A172 (cell line): ENCODE results near the gene CADPS. TPM values are rescaled to one million over a fixed set of nuclear protein-coding genes. Genes with fewer than 3 reads are reported as not detected.

Experiments
- DNase-seq: peaks from one replicate; pipeline ENCODE4 v3.0.0-alpha.2; 2015; ENCODE audit warnings: low spot score
- total RNA-seq: library from RNA; depleted of rRNA; stranded (reverse); fragments of >200 nt; shearing (Covaris generic); gene quantifications from 2 replicates; pipeline ENCODE4 v1.2.3, GENCODE V29; 2014

Gene CADPS
- total RNA-seq, 1 experiment from 2014 or later = not detected

DNA sequence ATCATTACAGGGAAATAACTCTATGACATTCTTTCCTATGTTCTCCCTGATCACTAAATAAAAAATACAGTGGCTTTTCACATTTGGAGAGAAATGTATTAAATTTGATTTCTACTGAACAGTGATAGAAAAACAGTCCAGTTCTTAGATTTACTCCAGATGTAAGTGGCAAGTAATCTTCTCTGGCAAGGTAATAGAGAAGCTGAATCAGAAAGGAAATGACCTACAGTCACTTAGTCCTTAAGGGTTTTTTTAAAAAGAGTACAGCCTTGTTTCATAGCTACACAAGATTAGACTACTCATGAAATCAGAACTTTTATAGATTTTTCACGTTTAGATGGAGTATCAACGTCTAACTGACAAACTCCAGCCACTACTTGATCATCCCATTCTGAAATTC, 236.9 kb downstream of the CADPS start:
- no peak for DNase-seq

DNA sequence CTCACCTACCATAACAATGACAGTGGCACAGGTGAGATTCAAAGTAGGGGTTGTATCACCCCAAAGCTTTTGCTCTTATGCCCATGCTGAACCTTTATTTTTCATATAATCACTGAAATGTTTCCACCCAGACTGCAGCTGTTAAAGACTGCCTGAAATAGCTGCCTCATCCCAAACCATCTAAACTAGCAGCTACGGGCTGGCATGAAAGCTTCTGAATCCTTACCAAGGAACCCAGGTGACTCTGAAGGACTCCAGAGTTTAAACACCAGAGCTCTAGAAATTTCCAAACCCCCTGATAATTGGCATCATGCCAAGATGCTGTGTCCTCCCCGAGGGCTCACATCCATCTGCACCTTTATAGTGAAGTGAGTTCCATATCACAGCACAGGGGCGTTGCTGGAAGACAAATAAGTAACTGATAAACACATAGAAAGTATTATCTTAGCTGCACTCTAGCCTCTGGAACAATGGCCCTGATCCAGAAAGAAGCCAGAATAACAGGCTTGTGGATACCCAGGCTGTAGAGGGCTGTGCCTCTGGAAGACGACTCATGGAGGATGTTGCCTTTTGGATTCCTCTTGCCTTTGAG, 238.9 kb downstream of the CADPS start:
- no peak for DNase-seq

DNA sequence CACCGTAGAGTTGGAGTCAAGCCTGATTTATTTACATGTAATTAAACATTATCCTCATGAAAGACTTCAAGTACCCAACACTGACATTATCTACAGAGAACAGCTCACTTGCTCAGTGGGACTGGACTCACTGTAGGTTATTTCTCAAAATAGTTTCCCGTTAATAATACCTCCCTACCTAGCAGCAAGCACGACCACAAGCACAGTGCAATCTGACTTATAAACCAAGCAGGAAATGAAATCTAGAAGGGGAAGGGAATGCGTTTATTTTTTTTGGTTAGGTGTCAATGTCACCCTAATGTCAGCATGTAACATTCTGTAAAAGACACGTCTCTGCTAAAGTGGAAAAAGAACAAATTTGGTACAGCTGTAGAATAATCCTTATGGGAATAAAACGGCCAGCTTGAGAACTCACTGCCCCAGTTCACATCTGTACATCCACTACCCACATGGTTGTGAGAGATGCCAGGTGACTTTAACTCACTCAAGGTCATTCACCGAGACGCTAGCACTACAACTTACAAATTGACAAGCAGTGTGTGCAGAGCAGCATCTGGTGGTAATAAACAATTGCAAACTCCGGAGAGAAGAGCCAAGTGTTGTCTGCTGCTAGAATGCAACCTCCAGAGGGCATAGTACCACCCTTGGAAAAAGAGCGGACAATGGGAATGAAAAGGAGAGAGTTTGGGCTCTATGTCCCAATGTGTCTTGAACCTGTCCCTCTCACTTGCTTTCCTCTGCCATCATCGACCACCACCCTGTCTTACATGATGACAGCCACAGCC, 242.5 kb downstream of the CADPS start:
- DNase-seq = no peak

DNA sequence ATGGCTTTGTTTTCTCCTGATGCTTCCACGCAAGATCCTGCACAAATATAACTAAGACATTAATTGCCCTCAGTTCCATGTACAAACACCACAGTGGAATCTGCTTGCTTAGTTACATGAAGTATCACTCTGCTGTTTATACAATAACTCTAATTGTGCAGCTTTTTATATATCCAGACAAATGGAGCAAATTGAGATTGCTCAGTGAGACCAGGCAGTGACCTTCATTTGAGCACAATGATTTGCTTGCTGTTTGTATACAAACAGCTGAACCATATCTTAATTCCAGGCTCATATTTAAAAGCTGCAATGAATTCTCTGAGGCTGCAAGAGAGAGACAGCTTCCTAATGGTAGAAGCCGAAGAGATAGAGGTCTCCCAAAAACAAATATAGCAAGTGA, 243.7 kb downstream of the CADPS start:
- DNase-seq = no peak

DNA sequence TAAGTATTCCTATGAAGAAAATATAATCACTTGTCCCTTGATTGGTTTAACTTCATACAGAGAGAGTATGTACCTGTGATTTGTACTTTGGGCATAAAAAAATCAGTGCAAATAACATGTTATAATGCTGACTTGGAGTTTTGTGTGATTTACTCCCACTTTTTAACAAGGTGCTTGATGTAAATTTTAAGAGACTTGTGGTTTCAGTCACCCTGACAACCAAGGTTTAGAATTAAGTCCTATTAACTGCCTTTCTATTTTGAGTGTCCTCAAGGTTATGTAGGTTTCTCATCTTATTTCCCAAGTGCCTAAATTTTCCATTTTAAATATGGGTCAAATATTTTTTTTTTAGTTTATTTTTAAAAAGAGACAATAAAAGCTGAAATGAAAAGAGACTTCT, 244.6 kb downstream of the CADPS start:
- no peak for DNase-seq

DNA sequence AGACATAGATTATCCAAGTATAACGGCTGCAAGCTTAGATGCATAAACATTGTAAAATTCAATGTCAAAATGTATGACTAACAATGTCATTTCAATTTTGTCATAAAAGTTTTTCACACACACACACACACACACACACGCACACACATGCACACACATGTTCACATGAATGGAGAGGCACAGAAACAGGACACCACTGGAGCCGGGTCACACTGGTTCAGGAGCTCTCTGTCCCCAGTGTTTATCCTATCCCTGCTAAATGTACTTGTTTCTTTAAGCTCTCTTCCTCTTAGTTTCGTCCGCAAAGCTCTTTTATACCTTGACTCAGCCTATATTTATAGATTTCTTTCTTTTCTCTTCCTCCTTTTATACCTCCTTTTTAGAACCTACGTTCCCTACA, 249.9 kb downstream of the CADPS start:
- no peak for DNase-seq

DNA sequence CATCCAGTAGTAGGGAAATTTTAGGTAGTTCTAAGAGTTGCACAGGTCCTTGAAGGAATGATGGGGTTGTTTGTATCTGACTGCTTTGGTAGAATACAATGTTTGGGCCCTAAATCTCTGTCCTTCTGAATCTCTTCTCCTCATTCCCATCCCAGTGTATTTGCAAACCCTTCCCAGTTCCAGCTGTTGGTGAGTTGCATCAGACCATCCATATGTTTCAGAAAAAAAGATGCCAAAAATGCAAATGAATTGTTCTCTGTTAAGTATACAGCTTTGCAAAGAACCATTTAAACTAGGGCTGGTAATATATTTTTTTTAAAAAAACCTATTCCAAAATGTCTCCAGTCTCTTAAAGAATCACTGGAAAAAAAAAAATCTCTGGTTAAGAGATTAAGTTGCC, 251.0 kb downstream of the CADPS start:
- no peak for DNase-seq

DNA sequence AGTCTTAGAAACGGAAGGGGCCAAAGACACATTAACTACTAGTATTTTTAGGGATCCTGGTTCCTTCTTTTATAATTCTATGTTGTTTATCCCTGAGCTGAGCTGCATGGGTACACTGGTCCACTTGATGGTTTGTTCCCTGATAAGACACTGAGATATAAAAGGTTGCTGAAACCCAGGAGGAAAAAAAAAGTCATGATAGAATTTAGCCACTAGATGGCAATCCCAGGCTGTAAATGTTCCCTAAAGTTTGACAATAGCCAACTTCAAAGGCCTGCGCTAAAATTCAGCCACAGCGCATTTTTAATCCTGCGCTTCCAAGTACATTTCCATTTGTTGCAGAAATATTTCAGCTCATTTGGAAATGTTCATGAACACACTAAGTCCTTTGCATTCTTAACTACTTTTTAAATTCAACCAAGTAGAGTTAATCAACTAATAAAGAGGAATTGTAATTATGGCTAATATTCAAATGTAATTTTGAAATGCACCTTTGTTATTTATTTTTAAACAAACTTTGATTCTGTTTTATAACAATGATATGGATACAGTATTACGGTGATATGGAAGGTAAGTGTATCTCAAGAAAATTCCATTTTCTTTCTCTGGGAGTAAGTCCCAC, 252.6 kb downstream of the CADPS start:
- peak; percentile 49 for DNase-seq

DNA sequence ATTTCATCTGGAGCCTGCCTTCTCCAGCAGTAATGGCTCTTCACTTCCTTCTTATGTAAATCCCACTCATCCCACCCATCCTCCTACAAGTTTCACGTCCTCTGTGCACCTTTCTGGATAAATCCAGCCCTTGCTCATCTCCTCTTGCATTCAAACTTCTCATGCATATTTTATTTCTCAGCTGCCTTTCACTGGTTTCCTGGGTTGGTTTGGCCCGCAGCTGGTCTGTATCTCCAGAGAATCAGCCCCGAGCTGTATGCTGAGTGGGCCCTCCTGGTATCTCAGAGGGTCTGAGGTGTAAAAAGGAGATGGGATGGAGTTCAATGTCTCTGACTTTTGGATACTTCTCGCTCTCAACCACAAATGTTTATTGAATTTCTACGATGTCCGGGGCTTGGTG, 253.3 kb downstream of the CADPS start:
- no peak for DNase-seq

DNA sequence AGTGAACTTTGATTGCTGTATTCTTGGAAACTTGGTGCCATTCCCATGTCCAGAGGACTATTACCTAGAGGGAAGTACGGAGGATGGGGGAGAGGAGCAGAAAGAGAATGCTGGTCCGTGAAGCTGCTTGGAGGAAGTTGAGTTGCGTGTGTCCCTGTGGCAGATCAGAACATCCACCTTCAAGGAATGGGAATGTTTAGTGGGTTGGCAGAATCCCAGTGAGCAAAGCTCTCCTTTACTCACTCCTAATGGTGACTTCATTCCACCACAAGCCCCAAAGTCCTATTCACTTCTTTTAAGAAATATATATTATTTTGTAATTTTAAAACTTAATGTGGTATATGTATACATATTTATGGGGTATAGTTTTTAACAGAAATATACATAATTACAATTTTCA, 254.0 kb downstream of the CADPS start:
- DNase-seq = no peak

DNA sequence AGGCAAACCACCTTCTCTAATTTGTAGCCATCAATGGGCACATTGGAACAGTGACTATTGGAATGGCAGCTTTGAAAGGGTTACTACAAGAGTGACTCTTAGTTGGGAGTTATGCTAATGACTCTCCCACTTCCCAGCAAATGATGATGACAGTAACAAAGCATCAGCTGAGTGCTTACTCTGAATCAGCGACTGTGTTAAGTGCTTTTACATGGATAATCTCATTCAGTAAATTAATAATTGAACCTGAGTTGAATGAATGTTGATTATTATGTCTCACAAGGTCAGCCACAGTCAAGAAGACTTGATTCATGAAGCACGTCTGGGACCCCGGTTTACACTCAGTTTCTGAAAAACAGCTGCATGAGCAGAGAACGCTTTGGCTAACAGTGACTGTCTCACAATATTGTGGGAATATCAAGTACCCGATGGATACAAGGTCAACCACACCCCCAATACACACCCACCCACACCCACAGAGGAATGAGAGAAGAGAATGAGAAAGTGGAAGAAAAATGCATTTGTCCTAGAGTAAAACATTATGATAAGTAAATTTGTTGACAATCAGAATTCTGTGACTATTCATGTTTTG, 259.9 kb downstream of the CADPS start:
- no peak for DNase-seq

DNA sequence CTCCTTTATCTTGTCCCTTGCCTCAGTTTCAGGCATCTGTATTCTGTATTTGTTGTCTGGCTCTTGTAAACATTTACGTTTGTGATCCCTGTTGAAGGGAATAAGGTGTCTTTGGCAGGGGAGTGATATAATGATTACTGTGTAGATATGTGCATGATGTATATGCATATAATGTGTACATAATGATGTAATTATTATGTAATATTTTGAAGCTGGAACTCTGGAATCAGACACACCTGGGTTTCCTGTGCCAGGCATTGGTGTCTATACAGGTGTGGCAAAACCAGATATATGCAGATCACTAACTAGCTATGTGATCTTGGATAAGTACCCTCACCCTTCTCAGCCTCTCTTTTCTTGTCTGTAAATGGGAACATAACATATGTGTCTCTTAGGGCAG, 260.7 kb downstream of the CADPS start:
- DNase-seq = no peak

DNA sequence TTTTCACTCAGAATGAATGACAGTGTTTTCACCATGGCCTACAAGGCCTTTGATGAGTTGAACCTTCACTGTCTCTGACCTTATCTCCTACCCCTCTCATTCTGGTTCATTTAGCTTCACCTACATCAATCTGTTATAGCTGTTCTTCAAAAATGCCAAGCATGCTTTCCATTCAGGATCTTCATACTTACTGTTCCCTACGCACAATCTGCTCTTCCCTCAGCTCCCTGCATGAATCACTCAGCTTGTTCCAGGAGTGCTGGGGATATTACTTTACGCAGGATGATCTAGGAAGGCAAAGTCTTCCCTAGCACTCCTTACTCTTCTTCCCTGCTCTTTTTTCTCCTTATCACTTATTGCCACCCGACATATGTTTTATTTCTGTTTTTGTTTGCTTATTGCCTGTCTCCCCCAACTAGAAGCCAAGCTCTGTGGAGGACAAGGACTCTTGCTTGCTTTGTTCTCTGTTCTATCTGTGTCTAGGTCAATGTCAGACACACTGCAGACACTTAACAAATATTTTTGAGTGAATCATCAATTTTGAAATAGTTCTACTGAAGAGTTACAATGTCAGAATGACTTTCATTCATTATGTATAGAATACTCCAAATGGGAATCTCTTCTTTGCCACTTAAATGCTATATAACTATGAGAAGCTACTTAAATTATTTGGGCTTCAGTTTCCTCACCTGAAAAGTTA, 263.5 kb downstream of the CADPS start:
- no peak for DNase-seq

DNA sequence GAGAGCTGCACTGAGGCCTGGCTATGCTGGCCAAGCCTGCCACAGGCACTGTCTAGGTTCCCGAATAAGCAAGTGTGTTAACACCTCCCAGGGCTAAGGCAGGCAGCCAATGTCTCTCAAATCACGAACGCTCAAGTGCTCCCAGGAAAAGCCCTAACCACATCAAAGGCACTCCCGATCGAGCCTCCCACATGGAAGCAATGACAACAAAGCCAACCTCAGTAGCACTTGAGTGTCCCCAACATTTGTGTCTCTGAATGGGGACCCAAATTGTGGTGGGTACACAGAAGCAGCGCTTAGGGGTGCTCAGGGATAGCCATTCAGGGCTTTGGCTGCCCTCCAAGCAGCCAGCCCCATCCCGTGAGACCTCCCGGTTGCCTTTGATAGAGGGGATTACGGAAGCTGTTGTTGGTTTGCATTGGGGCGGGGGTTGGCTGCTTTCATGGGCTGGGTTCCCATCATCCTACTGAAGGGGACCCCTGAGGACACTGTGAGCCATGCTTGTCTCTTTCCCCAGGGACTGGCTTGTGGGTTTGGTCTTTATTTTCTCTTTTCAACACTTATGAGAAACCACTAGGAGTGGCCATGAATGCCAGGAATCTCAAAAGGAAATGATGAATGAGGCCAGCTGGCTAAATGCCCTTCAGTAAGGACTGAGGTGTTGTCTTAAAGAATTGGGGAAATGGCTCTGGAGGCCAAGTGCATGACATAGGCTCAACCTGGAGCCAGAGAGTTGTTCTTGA, 267.8 kb downstream of the CADPS start:
- DNase-seq = peak; percentile 90

DNA sequence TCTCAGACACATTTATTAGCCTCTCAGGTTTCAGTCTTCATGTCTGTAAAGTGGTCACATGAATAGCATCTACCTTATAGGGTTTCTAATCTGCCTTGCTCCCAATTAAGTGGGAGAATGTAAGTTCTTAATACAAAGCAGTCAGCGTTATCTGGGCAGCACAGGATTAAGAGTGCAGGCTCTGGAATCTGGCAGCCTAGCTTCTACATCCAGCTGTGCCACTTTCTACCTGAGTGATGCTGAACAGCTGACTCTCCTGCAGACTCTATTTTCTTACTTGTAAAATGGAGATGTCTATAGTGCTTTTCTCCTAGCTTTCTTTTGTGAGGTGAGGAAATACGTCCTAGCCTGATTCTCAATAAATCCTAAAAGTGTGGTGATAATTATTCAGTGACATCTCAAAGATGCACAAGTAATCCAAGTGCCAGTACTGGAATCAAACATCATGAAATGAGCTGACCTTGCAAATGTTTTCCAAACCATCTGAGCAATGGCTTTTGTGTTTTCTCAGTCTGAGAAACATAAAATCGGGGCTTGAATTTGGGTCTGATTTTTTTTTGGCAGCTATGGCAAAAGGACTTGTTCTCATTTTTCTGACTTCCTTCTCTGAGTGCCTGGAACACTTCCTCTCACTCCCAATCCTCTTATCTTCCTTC, 269.7 kb downstream of the CADPS start:
- DNase-seq = no peak

DNA sequence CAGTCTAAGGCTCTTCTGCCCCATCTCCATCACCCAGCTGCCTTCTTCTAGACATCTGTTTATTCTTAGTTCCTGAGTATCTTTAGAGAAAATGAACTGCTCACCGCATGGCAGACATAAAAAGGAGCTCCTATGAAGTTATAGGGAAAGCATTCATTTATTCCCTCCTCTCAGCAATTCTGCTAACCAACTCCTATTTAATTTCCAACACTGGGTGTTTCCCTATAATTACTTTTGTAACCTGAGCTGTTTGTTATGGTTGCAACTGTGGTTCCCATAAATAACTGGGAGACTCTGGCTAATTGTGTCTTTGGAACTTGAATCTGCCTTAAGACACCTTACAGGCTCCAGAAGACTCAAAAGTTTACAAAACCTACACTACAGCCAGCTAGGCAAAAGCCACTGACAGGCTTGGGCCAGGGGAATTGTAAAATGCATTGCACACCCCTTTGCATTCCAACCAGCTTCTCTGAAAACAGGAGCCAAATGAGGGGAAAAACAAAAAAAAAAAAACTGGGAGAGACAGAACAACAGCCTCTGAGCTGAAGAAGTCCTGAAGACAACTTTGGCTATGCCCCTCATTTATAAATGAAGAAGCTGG, 270.4 kb downstream of the CADPS start:
- DNase-seq = no peak

DNA sequence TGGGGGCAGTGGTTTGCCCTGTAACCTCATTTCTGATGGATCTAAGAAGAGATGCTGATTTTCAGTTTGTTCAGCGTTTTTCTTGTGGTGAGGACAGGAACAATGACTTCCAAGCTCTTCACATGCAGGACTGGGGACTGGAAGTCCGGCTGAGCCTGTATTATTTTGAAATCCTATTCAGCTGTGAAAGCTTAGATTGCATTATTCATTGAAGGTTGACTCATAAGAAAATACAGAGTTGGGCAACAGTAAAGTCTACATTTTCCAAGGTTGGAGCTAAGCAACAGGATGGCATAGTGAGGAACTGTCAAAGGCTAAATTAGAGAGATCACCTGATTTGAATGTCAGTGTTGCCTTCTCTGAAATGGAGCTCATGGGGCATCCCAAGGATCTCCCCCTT, 270.9 kb downstream of the CADPS start:
- peak; percentile 72 for DNase-seq

DNA sequence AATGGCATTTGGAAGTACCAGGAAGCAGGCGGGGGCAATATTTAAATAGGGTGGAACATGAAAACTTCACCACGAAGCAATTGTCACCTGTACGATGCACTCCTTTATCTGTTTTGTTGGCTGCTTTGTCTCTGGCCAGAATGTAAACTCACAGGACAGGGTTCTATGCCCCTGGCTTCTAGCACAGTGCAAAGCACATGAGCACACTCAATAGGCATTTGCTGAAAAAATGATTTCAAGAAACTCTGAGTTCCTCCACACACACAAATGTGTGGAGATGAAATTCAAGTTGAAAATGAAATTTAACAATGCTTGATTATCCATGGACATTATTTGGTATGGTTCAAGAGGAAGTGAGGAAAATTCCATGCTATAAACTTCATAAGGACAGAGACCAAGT, 272.2 kb downstream of the CADPS start:
- no peak for DNase-seq

DNA sequence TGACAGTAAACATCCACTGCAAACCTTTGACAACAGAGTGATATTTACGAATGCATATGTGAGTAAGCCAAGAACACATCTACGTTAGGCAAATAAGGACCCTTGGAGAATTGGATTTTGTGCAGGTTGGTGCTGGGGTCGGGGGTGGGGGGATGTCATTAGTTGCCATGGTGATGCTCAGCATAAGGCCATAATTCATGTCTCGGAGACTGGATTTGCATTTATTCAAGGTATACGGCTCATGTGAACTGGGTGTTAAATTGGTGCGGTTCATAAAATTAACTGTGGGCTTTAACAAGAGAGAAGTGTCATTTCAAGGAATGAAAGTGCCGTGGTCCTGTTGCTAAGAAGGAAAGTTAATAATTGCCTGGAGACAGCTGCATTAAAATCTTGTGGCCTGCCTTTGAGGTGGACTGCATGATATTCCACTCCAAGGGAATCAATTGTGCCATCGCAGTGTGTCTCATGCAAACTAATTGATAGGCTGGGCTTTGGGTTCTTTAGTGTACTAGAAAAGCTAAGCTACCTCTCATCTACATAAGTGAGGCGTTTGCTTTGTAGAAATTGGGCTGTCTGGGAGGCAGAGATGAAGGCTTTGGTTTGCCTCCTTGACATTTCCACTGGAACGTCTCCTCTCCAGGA, 273.0 kb downstream of the CADPS start:
- no peak for DNase-seq
